H1 (cell line): ENCODE results near the gene AGPS.

Source experiments
- CTCF ChIP-seq, 3 experiments: IDR thresholded peaks; 1 replicate in 2 of 3; 2 replicates in 1 of 3; pipeline versions ENCODE4 v1.5.1 to v1.6.1; 2011; ENCODE audit warnings: low read length in 3 of 3, mild to moderate bottlenecking in 3 of 3, inconsistent platforms in 2 of 3, low read depth in 1 of 3, moderate library complexity in 1 of 3; ENCODE audit not compliant: insufficient read depth in 1 of 3; ENCODE audit errors: control extremely low read depth in 1 of 3
- SIN3A ChIP-seq, 2 experiments: IDR thresholded peaks in 1 of 2; conservative IDR thresholded peaks in 1 of 2; 2 replicates each; pipeline ENCODE4 v1.6.1; 2011 to 2012; ENCODE audit warnings: low read length in 2 of 2, improper control_type of control experiment in 1 of 2, low read depth in 1 of 2, mild to moderate bottlenecking in 1 of 2

- TF ChIP-seq CTCF (IDR thresholded peaks at IDR 0.05; ENCODE audit: control extremely low read depth in 1 of 3, insufficient read depth in 1 of 3, low read depth in 1 of 3, low read length in 3 of 3) (no peak), SIN3A (conservative IDR thresholded peaks at IDR 0.05 in 1 of 2, IDR thresholded peaks at IDR 0.05 in 1 of 2; ENCODE audit: low read depth in 1 of 2, low read length in 2 of 2) (no peak)
Measured at GRCh38 chr2:177550264-177551200, 158.0 kb downstream of the AGPS start.
